Suprapubic skin (tissue), 3 donors: ENCODE measurements around the gene XYLT1.

ENCODE experiments used
- CTCF ChIP-seq, 2 donors: fragments of 200-600 bp in 1 of 2; fragments of 450-650 bp in 1 of 2; sonication (generic) in 1 of 2; IDR thresholded peaks; one replicate each; pipeline ENCODE4 v1.5.1; 2016 to 2019; ENCODE audit warnings: antibody characterized with exemption in 2 of 2, mild to moderate bottlenecking in 1 of 2, moderate library complexity in 1 of 2
- POLR2AphosphoS5 ChIP-seq, 3 donors: sonication (generic); formaldehyde crosslinking; IDR thresholded peaks; one replicate each; pipeline ENCODE4 v1.6.1; 2017; ENCODE audit warnings: antibody characterized with exemption in 3 of 3

- TF ChIP-seq POLR2AphosphoS5 (IDR thresholded peaks at IDR 0.05) (no peak), CTCF (IDR thresholded peaks at IDR 0.05) (no peak)
Measured at GRCh38 chr16:17246974-17247732, 223.6 kb downstream of the XYLT1 start.
